H54 (cell line): ENCODE data around the gene EPHB1.

Source experiments
- DNase-seq: peaks from one replicate; pipeline ENCODE4 v3.0.0; 2011; ENCODE audit warnings: low spot score, mixed read lengths; ENCODE audit not compliant: insufficient read length
- FAIRE-seq: peaks from 3 replicates; lab custom pipeline; 2011; peaks lifted over from hg19 to GRCh38; lab: Jason Lieb, UNC
- POLR2A ChIP-seq: IDR thresholded peaks from 2 replicates; pipeline ENCODE4 v1.6.1; 2011; ENCODE audit warnings: low read depth, mild to moderate bottlenecking, low read length

Gene EPHB1

DNA sequence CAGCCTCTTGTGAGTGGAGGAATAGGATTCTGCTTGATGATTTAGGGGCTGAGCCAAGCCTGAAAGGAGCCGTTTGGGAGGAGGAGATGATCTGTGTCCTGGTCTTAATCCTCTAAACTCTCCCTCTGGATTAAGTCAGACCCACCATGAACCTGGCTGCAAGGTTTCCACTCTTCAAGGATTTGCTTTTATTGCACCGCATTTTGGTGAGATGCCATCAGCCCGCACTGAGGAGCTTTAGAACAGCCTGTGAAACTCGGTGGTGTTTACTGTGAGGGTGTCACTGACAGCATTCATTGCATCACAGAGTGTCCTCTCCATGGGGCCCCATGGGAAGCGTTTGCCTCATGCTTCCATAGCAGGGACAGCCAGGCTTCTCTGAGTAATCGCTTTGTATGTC, 59.2 kb downstream of the EPHB1 start:
- no peak for TF ChIP-seq POLR2A
- no peak for FAIRE-seq

DNA sequence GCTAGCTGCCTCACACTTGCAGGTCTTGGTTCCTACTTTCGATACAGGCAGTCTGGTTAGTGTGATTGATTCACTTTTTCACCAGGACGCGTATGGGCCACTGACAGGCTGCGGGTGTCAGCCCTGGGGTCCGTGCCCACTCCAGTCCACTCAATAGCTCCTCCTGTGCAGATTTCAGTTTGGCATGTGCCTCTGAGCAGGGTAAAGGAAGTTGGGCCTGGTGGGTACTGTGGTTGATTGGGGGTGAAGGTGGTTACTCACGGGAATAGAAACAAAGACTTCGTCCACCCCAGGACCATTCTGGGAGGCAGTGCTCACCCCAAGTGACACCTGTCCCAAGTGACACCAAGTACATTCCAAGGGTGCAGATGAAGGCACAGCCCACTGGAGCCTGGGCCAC, 62.3 kb downstream of the EPHB1 start:
- FAIRE-seq (no peak), DNase-seq (no peak)
- TF ChIP-seq POLR2A = no peak

More for the DNA sequence above, 59.2 kb downstream of the EPHB1 start:
- DNase-seq = no peak

DNA sequence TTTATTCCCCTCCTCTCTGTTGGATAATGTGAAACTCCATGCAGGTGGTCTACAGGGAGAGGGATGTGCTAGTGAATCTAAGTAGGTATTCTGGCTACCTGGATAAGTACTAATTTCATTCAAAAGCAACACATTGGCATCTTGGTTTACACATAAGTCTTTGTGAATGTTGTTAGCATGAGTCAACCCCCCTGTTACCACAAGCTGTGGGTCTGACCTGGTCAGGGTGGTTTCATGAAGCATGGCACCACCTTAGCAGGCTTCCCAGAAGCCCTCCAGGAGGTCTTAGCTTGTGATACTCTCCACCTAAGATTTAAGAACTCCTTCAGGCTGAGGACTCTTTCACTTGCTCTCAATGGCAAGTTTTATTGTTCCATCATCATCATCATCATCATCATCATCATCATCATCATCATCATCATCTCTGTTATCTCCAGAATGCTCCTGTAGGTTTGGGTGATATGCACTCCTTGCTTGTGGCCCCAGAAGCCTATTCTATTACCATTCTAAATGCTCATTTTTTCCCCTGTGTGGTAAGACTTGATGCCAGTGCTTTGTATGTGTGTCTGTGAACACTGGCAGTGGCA, 62.8 kb downstream of the EPHB1 start:
- TF ChIP-seq POLR2A = no peak

DNA sequence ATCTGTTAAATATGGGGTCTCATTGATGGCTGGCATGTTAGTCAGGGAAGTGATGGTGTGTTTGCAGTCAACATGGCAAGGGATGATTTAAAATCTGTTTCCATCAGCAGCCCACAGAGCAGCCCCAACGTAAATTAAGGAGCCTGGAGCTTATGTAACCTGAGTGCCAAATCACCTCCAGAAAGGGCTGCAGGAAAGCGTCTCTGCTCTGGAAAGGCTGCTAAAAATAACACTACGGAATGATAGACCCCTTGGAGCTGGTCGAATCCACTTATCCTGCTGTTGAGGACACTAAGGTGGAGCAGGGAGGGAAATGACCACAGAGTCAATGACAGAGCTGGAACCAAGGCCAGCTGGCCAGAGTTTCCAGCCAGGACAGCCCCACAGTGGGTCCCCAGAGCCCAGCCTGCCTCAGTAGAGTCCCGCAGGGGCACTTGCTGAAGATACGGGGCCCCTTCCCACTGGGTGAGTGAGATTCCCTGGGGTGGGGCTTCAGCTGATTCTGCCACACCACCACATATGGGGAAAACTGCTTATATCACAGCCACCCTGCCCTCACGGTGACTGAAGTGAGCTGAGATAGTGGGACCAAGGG, 63.5 kb downstream of the EPHB1 start:
- DNase-seq (no peak), FAIRE-seq (no peak)
- no peak for TF ChIP-seq POLR2A

More for the DNA sequence above, 62.8 kb downstream of the EPHB1 start:
- DNase-seq = no peak
- FAIRE-seq = no peak

DNA sequence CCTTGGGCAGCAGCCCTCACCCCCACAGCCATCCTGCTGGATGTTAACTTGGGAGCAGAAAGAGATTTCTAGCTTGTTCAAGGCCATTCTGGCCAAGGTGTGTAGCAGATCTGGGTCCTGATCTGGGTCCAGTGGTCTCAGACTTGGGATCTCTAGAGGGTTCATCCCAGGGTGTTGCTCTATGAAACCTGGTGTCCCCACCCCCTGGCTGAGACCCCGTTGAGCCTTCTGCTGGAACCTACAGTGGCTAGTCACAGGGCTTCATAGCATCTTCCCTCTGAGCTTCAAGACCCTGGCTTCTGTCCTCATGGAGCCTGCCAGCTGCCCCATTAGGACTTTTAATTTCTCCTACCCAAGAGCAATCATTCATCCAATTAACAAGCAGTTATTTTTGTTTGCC, 64.3 kb downstream of the EPHB1 start:
- no peak for FAIRE-seq
- TF ChIP-seq POLR2A = no peak
- DNase-seq = no peak

DNA sequence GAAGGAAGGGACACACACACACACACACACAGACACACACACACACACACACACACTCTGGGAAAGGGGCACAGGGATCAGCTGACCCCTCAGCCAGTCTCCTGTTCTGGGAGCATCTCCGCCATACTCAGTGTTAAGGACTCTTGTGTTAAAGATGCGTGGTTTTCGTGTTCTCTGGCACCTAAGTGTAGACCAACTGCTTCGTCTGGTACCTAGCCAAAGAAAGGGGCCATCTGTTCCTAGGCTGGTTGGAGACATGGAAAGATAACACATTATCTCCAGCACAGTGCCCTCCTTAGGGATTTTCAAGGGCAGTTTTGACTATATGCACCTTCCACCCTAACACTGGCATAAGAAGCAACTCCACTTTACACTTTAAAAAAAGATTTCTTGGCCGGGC, 65.1 kb downstream of the EPHB1 start:
- DNase-seq (no peak), FAIRE-seq (no peak)
- no peak for TF ChIP-seq POLR2A

DNA sequence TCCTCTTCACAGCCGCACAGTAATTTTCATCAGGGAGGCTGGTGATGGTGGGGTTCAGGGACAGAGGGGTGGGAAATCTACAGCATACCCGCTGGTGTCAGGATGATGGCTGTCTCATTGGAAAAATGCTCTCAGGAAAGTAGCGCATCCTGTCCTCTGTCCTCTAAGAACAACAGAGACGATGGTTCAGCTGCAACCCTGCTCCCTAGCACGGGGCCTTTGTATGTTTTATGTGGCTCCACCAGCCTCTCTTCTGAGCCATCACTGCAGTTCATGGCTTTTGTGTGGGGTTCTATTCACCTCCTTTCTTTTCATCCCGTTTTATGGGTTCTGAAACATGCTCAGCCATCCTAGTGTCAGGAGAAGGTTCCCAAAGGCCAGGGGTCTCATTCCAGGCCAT, 68.9 kb downstream of the EPHB1 start:
- FAIRE-seq (no peak), DNase-seq (no peak)
- no peak for TF ChIP-seq POLR2A

DNA sequence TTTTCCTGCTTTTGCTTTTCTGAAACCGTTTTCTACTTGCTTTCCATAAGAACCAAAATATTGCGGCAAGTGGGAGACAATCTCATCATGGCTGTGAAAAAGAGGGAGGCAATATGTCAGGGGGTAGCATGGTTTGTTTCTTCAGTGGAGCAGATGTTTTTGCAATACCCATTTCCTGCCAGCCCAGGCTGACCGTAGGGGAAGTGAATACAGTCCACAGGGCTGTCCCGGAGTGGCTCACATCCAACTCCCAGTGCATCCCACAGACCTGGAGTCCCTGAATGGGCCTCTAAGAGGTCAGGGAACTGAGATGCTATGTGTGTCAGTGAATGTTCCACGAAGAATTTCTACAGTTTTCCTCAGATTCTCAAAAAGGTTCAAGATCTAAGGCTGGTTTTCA, 69.6 kb downstream of the EPHB1 start:
- FAIRE-seq (no peak), DNase-seq (no peak)
- TF ChIP-seq POLR2A = no peak

DNA sequence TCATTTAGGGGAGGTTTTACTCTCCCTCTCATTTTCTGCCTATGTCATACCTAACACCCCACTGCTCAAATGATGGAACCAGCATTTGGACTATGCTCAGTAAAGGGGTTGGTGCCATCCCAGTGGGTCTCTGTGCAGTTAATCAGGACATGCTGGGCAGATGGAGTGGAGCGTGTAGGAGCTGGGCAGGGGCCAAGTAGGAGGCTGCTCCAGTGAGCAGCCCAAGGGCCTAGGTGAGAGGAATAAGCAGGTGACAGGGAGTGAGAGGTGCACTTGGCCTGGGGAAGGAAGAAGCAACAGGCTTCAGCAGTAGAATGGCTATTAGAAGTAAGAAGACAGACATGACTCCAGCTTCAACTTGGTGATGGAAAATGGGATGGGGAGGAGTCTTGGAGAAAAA, 72.2 kb downstream of the EPHB1 start:
- DNase-seq = no peak
- no peak for FAIRE-seq
- no peak for TF ChIP-seq POLR2A

DNA sequence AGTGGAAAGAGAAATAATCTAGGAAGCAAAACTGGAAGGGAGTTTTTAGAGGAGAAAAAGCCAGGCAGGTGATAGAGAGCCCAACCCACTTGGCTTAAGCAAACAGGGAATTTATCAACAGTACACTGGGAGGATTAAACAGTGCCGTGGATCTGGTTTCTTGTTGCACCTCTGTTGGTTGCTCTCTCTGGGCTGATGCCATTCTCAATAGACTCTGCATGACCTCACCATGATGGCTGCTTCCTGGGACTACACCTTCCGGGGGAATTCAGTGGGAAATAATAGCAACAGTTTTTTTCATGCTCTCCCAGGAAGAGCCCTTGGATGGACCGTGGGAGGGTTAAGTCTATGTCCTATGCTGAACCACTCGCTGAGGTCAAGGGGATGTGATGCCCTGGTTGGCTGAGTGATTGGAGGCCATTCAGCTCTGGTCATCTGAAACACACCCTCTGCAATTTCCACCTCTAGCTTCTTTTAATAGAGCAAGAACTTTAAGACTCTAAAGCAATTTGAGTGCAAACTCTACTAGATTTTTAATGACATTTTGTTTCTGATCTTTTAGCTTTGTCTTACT, 74.2 kb downstream of the EPHB1 start:
- DNase-seq (no peak), FAIRE-seq (no peak)
- TF ChIP-seq POLR2A = no peak

DNA sequence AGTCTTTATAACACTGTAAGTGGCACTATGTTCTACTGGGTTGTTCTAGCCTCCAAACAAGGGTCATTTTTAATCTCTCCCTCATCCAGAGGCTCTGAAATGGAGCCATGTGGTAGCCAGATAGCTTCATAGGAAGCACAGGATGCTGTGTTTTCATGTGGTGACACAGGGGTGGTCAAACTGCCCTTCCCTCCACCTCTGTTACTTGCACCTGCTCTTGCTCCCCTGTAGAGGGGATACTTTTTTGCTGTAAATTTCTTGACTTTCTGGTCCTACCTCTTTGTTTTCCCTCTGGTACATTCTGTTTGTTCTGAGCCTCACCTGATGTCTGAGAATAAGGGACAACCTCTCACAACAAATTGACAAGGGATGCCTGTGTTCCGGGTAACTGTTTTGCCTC, 76.8 kb downstream of the EPHB1 start:
- FAIRE-seq = no peak
- TF ChIP-seq POLR2A = no peak
- no peak for DNase-seq

DNA sequence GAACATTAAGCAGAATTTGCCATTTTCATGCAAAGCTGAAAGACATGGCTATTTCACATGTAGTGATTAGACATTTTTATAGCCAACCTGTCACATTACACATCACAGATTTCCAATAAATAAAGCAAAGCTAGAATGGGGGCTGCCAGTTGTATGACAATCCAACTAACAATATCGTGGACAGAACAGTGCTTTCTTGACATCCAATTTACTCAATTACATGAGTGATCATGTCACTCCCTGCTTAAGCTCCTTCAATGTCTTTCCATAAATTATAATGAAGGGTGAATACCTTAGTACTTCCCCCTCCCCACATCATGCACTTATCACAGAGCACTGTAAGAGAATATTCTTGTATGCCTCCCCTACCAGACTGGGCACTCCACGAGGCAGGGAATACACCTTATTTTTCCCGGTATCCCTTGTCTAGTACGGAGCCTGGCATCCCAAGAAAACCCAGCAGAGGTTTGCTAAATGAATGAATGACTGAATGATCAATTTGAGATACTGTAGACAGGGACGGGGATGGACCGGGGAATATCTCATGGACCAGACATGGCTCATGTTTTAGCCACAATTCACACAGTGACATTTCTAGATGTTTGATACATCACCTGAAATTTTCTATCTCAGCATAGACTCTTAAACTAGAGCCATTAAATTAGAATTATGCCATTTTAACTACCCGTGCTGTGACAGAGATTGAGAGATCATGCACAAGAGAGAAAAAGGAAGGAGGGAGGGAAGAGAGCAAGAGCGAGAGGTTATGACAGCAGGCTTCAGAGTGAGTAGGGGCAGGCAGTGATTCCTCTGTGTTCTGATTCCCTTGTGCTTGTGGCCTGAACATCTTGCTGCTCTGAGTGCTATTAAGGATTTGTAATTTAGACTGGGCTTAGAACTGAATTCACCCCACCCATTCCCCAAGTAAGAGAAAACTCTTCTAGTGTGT, 77.7 kb downstream of the EPHB1 start:
- no peak for FAIRE-seq
- DNase-seq = no peak
- TF ChIP-seq POLR2A = no peak

DNA sequence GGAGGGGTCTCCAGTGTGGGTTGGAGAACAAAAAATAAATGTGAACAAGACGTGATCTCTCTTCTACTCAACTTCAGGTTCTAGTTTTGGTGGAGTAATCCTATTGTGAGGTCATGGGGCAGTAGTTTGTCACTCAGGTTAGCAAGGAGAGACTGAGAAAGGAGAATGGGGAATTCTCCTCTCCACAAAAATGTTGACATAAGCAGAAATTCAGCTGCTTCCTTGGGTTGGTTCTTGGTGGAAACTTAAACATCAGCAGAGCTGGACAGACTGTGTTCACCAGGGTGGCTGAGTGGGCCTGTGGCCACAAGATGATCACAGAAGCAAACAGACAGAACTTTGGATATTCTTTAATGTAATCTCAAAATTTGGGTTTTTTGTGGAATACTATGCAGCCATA, 78.7 kb downstream of the EPHB1 start:
- DNase-seq (no peak), FAIRE-seq (no peak)
- no peak for TF ChIP-seq POLR2A

DNA sequence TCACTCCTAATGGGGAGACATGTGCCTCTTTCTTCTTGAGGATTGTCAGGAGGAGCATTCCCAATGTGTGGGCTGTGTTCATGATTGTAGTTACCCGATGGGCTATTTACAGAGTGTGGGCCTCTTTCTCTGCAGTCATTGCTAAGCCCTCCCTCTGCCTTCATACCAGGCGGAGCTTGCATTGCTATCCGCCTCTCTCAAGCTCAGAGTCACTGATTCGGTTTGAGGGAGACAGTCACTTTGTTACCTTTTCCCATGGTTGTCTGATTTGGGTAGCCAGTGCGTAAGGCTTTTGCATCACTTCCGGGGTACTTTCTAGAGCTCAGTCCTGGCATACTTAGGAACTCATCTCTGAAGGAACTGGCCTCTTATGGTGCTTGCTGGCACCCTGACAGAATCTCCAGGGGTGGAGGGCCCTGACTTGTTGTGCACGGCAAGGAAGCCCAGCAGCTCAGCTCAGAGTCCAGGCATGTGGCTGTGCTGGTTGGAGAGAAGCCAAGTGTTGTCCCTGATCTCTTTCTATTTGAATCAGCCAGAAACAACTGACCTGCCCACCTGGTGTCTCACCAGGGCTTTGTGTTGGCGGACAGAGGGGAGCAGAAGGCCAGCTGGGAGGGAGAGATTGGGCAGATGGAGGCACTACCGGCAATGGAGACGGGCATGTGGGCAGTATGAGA, 79.8 kb downstream of the EPHB1 start:
- DNase-seq = no peak
- no peak for TF ChIP-seq POLR2A
- FAIRE-seq = no peak

DNA sequence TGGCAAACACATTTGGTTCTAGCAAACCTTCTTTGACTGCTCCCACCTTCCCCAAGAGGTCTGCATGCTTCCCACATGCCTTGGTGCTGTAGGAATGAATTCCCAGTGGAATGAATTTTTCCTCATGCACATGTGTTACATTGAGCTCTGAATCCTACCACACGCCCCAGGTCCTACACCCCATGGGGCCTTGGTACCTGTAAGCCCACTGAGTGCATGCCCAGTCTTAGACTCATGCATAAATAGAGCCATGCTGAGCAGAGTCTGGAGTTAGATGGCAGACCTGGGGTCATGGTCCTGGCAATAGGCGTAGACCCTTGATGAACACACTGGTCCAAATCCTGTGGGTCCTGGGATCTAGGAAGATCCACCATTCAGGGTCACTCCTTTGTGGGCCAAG, 81.8 kb downstream of the EPHB1 start:
- TF ChIP-seq POLR2A = no peak
- no peak for DNase-seq

More for the DNA sequence above, 81.8 kb downstream of the EPHB1 start:
- FAIRE-seq = no peak
